Measurements from ENCODE around the gene ZNF385D. TPM values are rescaled to one million over a fixed set of nuclear protein-coding genes. Genes with fewer than 3 reads are reported as not detected.

ZNF385D gene
- polyA plus RNA-seq, 1 of the 3 experiments (the other 2 are of a cell fraction), result 1.8 TPM

DNA sequence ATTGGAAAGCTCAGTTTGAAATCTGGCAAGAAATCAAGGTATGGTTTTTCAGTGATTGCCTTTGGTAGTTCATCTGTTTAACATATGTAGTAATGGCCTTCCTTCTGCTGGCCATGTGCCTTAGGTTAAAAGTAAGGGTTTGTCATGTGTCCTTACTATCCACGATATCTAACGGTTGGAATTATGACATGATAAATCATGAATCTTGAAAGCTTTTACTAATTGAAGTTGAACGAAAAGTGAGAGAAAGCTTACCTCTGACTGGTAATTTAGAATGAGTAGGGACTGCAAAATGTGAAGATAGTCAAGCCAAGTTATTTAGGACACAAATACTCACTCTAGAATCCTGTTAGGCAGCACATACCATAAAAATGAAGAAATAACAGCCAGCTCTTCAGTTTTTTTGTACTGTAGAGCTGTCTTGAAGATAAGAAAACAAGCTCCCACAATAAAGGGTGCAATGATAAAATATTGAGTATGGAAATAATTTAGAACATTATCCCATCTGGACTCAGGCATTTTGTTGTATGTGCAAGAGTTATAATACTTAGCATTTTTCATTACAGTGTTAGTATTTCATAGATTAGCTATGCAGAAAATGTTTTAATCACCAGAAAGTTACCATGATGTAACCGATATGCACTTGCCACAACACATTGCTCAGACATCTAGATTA, 303.4 kb downstream of the ZNF385D start:
- H3K9me2 ChIP-seq, result no peaks in the 10 kb centered on the region
- no peaks in the 10 kb centered on the region for H3F3A ChIP-seq (replicated peaks; ENCODE audit: insufficient read depth)
- no peaks in the 10 kb centered on the region for H3K9me3 ChIP-seq
- H3K4me1 ChIP-seq (ENCODE audit: control insufficient read depth in 1 of 2, insufficient read depth in 2 of 2, low read depth in 1 of 2, low read length in 1 of 2), result peaks cover 0 to 17% of the 10 kb centered on the region in 2 experiments; a peak in 2 of 4 replicates
- no peak overlapping the region for H3K9ac ChIP-seq
- 33% methylated on average over 4 of the region's 4 CpGs for WGBS (ENCODE audit: low lambda C conversion rate)
- H3K27me3 ChIP-seq (ENCODE audit: insufficient read depth), result no peaks in the 10 kb centered on the region
- POLR2A ChIA-PET, result no interaction called here
- 0 out of 2 replicates have a peak overlapping the region, but pooled peaks have one; percentile 20 for H3K4me2 ChIP-seq
- no peaks in the 10 kb centered on the region for H4K20me1 ChIP-seq (ENCODE audit: insufficient read depth)
- H3K27ac ChIP-seq (ENCODE audit: low read depth in 2 of 2, low read length in 1 of 2), result peak overlapping the region; percentile 3 to 82; a peak in 3 of 4 replicates
- no peaks in the 10 kb centered on the region for H3K36me3 ChIP-seq (replicated peaks in 1 of 2; ENCODE audit: control insufficient read depth in 1 of 2, insufficient read depth in 2 of 2, low read length in 1 of 2)
- H3K79me2 ChIP-seq (ENCODE audit: insufficient read depth), result no peaks in the 10 kb centered on the region
- H3K4me3 ChIP-seq (ENCODE audit: low read depth in 2 of 2, low read length in 1 of 2), result no peak overlapping the region
- CTCF ChIA-PET, result interaction anchor here (0.6 to 1.5 kb wide), 5 partner anchors 37 to 318 kb away, joined by 3 read pairs; no protein-coding TSS in a partner anchor
- no peak overlapping the region for H2AFZ ChIP-seq (ENCODE audit: low read depth)
- peak; percentile 32 for DNase-seq
- no peak for TF ChIP-seq RAD21 (IDR thresholded peaks at IDR 0.05; ENCODE audit: low read length)
- TF ChIP-seq GABPA (IDR thresholded peaks at IDR 0.05; ENCODE audit: low read depth), result no peak
- no peak for TF ChIP-seq SIN3A (IDR thresholded peaks at IDR 0.05; ENCODE audit: borderline replicate concordance, low read depth, low read length)
- TF ChIP-seq FOSL2 (IDR thresholded peaks at IDR 0.05; ENCODE audit: borderline replicate concordance, low read depth), result 0 out of 2 replicates have a peak, but pooled peaks have one; percentile 3
- no peak for TF ChIP-seq FOXM1 (IDR thresholded peaks at IDR 0.05; ENCODE audit: low read depth)
- TF ChIP-seq SMC3 (IDR thresholded peaks at IDR 0.05; ENCODE audit: low read depth, low read length), result no peak
- TF ChIP-seq RXRA (IDR thresholded peaks at IDR 0.05; ENCODE audit: borderline replicate concordance, low read depth), result no peak
- no peak for TF ChIP-seq USF1 (IDR thresholded peaks at IDR 0.05; ENCODE audit: borderline replicate concordance, low read depth)
- TF ChIP-seq TAF1 (IDR thresholded peaks at IDR 0.05; ENCODE audit: borderline replicate concordance, low read depth, low read length), result no peak
- no peak for TF ChIP-seq EZH2phosphoT487 (IDR thresholded peaks at IDR 0.05; ENCODE audit: borderline replicate concordance, low read depth)
- no peak for TF ChIP-seq FOXJ3 (CRISPR knock-in tag; IDR thresholded peaks at IDR 0.05)
- peak; percentile 7 to 73; a peak in 3 of 4 replicates for TF ChIP-seq EP300 (IDR thresholded peaks at IDR 0.05; ENCODE audit: borderline replicate concordance in 1 of 2, low read depth in 1 of 2, low read length in 1 of 2)
- TF ChIP-seq JUND (IDR thresholded peaks at IDR 0.05), result 0 out of 2 replicates have a peak, but pooled peaks have one; percentile 13
- TF ChIP-seq ELF1 (IDR thresholded peaks at IDR 0.05), result no peak
- TF ChIP-seq RCOR1 (IDR thresholded peaks at IDR 0.05; ENCODE audit: low read length), result peak; percentile 55; the same call in 1 of the 2 replicates
- no peak for TF ChIP-seq CTCF (IDR thresholded peaks at IDR 0.05)
- no peak for TF ChIP-seq TEAD4 (IDR thresholded peaks at IDR 0.05; ENCODE audit: borderline replicate concordance, insufficient read depth)
- TF ChIP-seq, protein P1, sequence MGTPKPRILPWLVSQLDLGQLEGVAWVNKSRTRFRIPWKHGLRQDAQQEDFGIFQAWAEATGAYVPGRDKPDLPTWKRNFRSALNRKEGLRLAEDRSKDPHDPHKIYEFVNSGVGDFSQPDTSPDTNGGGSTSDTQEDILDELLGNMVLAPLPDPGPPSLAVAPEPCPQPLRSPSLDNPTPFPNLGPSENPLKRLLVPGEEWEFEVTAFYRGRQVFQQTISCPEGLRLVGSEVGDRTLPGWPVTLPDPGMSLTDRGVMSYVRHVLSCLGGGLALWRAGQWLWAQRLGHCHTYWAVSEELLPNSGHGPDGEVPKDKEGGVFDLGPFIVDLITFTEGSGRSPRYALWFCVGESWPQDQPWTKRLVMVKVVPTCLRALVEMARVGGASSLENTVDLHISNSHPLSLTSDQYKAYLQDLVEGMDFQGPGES (IDR thresholded peaks at IDR 0.05; ENCODE audit: low read depth, low read length), result no peak
- no peak for TF ChIP-seq CHD2 (IDR thresholded peaks at IDR 0.05; ENCODE audit: low read length, partially characterized antibody)
- TF ChIP-seq, protein P2, sequence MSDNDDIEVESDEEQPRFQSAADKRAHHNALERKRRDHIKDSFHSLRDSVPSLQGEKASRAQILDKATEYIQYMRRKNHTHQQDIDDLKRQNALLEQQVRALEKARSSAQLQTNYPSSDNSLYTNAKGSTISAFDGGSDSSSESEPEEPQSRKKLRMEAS (IDR thresholded peaks at IDR 0.05; ENCODE audit: low read depth), result no peak
- no peak for TF ChIP-seq PBX3 (IDR thresholded peaks at IDR 0.05)
- TF ChIP-seq ZBTB33 (IDR thresholded peaks at IDR 0.05; ENCODE audit: borderline replicate concordance, low read depth), result no peak

All from SK-N-SH (cell line).